MM.1S (cell line): ENCODE data around the gene SIRPA.

Experiments used
- DNase-seq: peaks from one replicate; pipeline ENCODE4 v3.0.0-alpha.2; 2015
- H2AFZ ChIP-seq: fragments of 300-600 bp; sonication (generic); 2 replicates; pipeline ENCODE4 v1.6.0; 2016; ENCODE audit warnings: antibody characterized with exemption, low read length
- H3F3A ChIP-seq: fragments of 300-600 bp; sonication (generic); 2 replicates; pipeline ENCODE4 v1.6.1; 2016; ENCODE audit warnings: mild to moderate bottlenecking, antibody characterized with exemption, low read length, moderate library complexity, mixed read lengths; ENCODE audit not compliant: insufficient read depth
- H3K27ac ChIP-seq: fragments of 300-600 bp; sonication (generic); 2 replicates; pipeline ENCODE4 v1.5.1; 2016; ENCODE audit warnings: mild to moderate bottlenecking, low read length
- H3K27me3 ChIP-seq: fragments of 300-600 bp; sonication (generic); replicated peaks from 2 replicates; pipeline ENCODE4 v1.6.0; 2016; ENCODE audit warnings: low read length; ENCODE audit not compliant: insufficient read depth
- H3K36me3 ChIP-seq: fragments of 300-600 bp; sonication (generic); replicated peaks from 2 replicates; pipeline ENCODE4 v1.6.1; 2016; ENCODE audit warnings: mild to moderate bottlenecking, low read length, mixed read lengths; ENCODE audit not compliant: insufficient read depth
- H3K4me1 ChIP-seq: fragments of 300-600 bp; sonication (generic); 2 replicates; pipeline ENCODE4 v1.6.1; 2016; ENCODE audit warnings: low read length, mixed read lengths
- H3K4me2 ChIP-seq: fragments of 300-600 bp; sonication (generic); 2 replicates; pipeline ENCODE4 v1.6.0; 2016; ENCODE audit warnings: low read depth, low read length
- H3K4me3 ChIP-seq: fragments of 300-600 bp; sonication (generic); 2 replicates; pipeline ENCODE4 v1.5.1; 2016; ENCODE audit warnings: low read length, mixed read lengths
- H3K79me2 ChIP-seq: fragments of 300-600 bp; sonication (generic); 2 replicates; pipeline ENCODE4 v1.6.1; 2016; ENCODE audit warnings: mixed run types, low read length, mixed read lengths
- H3K9ac ChIP-seq: fragments of 300-600 bp; sonication (generic); 2 replicates; pipeline ENCODE4 v1.6.1; 2016; ENCODE audit warnings: low read length, mixed read lengths
- H3K9me2 ChIP-seq: fragments of 300-600 bp; sonication (generic); replicated peaks from 2 replicates; pipeline ENCODE4 v1.6.1; 2016; ENCODE audit warnings: mild to moderate bottlenecking, low read length, mixed read lengths; ENCODE audit not compliant: insufficient read depth
- H3K9me3 ChIP-seq: fragments of 300-600 bp; sonication (generic); replicated peaks from 2 replicates; pipeline ENCODE4 v1.6.1; 2016; ENCODE audit warnings: mild to moderate bottlenecking, low read length, mixed read lengths; ENCODE audit not compliant: insufficient read depth
- H4K20me1 ChIP-seq: fragments of 300-600 bp; sonication (generic); 2 replicates; pipeline ENCODE4 v1.6.1; 2016; ENCODE audit warnings: mild to moderate bottlenecking, low read length, moderate library complexity, mixed read lengths; ENCODE audit not compliant: insufficient read depth
- EZH2 ChIP-seq: fragments of 300-600 bp; sonication (generic); optimal IDR thresholded peaks from 2 replicates; pipeline ENCODE3; 2017; ENCODE audit warnings: low read depth, mild to moderate bottlenecking, antibody characterized with exemption, low read length, mixed read lengths
- EZH2phosphoT487 ChIP-seq: fragments of 300-600 bp; sonication (generic); IDR thresholded peaks from 2 replicates; pipeline ENCODE4 v1.6.1; 2018; ENCODE audit warnings: antibody characterized with exemption, low read length
- TF ChIP-seq, protein P1 (sequence below): fragments of 300-600 bp; sonication (generic); IDR thresholded peaks from 2 replicates; pipeline ENCODE4 v1.5.1; 2016; ENCODE audit warnings: antibody characterized with exemption, low read length, mixed read lengths

Gene SIRPA

DNA sequence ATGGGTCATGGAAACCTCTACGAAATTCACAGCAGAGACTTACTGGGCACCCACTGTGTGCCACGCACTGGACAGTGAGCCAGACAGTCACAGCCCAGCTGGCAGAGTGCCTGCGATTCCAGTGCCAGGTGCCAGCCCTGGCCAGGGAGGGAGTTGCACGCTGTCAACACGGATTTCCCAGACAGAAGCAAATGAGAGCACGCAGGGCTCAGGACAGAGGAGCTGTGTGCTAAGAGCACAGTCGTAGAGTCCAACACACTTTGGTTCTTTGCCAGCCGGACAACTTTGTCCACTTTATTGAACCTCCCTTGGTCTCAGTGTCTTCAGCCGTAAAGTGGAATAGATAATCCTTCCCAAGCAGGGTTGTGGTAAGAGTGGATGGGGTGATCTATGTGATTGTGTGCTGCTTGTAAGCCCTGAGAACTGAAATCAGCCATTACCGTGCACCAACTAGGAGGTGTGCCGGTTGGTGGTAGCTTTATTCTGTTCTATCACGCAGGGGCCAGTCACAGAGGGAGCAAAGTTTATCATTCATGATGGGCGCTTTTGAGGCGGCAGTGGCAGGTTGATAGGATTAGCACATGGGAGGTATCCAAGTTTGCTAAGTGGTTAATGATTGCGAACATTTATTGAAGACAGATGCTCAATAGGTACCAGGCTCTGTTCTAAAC is 40.6 kb downstream of the SIRPA start:
- no peaks in the 10 kb centered on the region for H3K9me2 ChIP-seq
- H3K4me3 ChIP-seq = no peak overlapping the region
- H3K27ac ChIP-seq = no peak overlapping the region
- no peaks in the 10 kb centered on the region for H3F3A ChIP-seq
- H4K20me1 ChIP-seq = no peaks in the 10 kb centered on the region
- H3K9me3 ChIP-seq = no peaks in the 10 kb centered on the region
- H3K9ac ChIP-seq = no peak overlapping the region
- no peaks in the 10 kb centered on the region for H3K27me3 ChIP-seq
- H3K4me2 ChIP-seq = no peak overlapping the region
- no peaks in the 10 kb centered on the region for H3K36me3 ChIP-seq
- no peaks in the 10 kb centered on the region for H3K79me2 ChIP-seq
- DNase-seq = no peak
- H3K4me1 ChIP-seq = no peaks in the 10 kb centered on the region
- TF ChIP-seq, protein P1, sequence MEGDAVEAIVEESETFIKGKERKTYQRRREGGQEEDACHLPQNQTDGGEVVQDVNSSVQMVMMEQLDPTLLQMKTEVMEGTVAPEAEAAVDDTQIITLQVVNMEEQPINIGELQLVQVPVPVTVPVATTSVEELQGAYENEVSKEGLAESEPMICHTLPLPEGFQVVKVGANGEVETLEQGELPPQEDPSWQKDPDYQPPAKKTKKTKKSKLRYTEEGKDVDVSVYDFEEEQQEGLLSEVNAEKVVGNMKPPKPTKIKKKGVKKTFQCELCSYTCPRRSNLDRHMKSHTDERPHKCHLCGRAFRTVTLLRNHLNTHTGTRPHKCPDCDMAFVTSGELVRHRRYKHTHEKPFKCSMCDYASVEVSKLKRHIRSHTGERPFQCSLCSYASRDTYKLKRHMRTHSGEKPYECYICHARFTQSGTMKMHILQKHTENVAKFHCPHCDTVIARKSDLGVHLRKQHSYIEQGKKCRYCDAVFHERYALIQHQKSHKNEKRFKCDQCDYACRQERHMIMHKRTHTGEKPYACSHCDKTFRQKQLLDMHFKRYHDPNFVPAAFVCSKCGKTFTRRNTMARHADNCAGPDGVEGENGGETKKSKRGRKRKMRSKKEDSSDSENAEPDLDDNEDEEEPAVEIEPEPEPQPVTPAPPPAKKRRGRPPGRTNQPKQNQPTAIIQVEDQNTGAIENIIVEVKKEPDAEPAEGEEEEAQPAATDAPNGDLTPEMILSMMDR = no peak
- TF ChIP-seq EZH2 (no peak), EZH2phosphoT487 (no peak)
- no peak overlapping the region for H2AFZ ChIP-seq

DNA sequence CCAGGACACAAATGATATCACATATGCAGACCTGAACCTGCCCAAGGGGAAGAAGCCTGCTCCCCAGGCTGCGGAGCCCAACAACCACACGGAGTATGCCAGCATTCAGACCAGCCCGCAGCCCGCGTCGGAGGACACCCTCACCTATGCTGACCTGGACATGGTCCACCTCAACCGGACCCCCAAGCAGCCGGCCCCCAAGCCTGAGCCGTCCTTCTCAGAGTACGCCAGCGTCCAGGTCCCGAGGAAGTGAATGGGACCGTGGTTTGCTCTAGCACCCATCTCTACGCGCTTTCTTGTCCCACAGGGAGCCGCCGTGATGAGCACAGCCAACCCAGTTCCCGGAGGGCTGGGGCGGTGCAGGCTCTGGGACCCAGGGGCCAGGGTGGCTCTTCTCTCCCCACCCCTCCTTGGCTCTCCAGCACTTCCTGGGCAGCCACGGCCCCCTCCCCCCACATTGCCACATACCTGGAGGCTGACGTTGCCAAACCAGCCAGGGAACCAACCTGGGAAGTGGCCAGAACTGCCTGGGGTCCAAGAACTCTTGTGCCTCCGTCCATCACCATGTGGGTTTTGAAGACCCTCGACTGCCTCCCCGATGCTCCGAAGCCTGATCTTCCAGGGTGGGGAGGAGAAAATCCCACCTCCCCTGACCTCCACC is 42.2 kb downstream of the SIRPA start:
- Histone ChIP-seq H3K4me1 (no peaks in the 10 kb centered on the region), H3K27me3 (no peaks in the 10 kb centered on the region), H3K27ac (no peak overlapping the region), H3K79me2 (no peaks in the 10 kb centered on the region), H3K9me2 (no peaks in the 10 kb centered on the region), H3K9ac (no peak overlapping the region), H2AFZ (no peak overlapping the region), H3K4me3 (no peak overlapping the region), H3K36me3 (no peaks in the 10 kb centered on the region), H3F3A (no peaks in the 10 kb centered on the region), H3K9me3 (no peaks in the 10 kb centered on the region), H4K20me1 (no peaks in the 10 kb centered on the region), H3K4me2 (no peak overlapping the region)
- DNase-seq = no peak
- TF ChIP-seq, protein P1 = no peak
- TF ChIP-seq EZH2phosphoT487 = no peak
- no peak for TF ChIP-seq EZH2

DNA sequence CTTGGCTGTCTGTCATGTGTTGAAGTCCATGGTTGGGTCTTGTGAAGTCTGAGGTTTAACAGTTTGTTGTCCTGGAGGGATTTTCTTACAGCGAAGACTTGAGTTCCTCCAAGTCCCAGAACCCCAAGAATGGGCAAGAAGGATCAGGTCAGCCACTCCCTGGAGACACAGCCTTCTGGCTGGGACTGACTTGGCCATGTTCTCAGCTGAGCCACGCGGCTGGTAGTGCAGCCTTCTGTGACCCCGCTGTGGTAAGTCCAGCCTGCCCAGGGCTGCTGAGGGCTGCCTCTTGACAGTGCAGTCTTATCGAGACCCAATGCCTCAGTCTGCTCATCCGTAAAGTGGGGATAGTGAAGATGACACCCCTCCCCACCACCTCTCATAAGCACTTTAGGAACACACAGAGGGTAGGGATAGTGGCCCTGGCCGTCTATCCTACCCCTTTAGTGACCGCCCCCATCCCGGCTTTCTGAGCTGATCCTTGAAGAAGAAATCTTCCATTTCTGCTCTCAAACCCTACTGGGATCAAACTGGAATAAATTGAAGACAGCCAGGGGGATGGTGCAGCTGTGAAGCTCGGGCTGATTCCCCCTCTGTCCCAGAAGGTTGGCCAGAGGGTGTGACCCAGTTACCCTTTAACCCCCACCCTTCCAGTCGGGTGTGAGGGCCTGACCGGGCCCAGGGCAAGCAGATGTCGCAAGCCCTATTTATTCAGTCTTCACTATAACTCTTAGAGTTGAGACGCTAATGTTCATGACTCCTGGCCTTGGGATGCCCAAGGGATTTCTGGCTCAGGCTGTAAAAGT is 43.5 kb downstream of the SIRPA start:
- Histone ChIP-seq H3K4me3 (no peak overlapping the region), H3K9ac (no peak overlapping the region), H2AFZ (no peak overlapping the region)

More for the DNA sequence above, 43.5 kb downstream of the SIRPA start:
- H3K4me2 ChIP-seq = no peak overlapping the region
- no peak overlapping the region for H3K27ac ChIP-seq
- H4K20me1 ChIP-seq = no peaks in the 10 kb centered on the region
- TF ChIP-seq, protein P1 = no peak
- TF ChIP-seq EZH2phosphoT487 (no peak), EZH2 (no peak)
- no peaks in the 10 kb centered on the region for H3K9me3 ChIP-seq
- no peaks in the 10 kb centered on the region for H3K79me2 ChIP-seq
- no peaks in the 10 kb centered on the region for H3K27me3 ChIP-seq
- no peaks in the 10 kb centered on the region for H3K36me3 ChIP-seq
- no peaks in the 10 kb centered on the region for H3K4me1 ChIP-seq
- H3K9me2 ChIP-seq = no peaks in the 10 kb centered on the region
- no peak for DNase-seq
- no peaks in the 10 kb centered on the region for H3F3A ChIP-seq
